Loucy (cell line): ENCODE results near the gene PHACTR2.

Source experiments
- H2AFZ ChIP-seq: fragments of 200-600 bp; sonication (generic); 2 replicates; pipeline ENCODE4 v1.6.0; 2016; ENCODE audit warnings: antibody characterized with exemption, mild to moderate bottlenecking, low read length, moderate library complexity
- H3F3A ChIP-seq: fragments of 200-600 bp; 2 replicates; pipeline ENCODE4 v1.6.0; 2016; ENCODE audit warnings: antibody characterized with exemption, low read depth, mild to moderate bottlenecking
- H3K27me3 ChIP-seq: fragments of 200-600 bp; sonication (generic); 2 replicates; pipeline ENCODE4 v1.6.1; 2014; ENCODE audit warnings: low read length, mild to moderate bottlenecking; ENCODE audit not compliant: insufficient read depth, poor library complexity, severe bottlenecking
- H3K36me3 ChIP-seq: fragments of 200-600 bp; sonication (generic); 2 replicates; pipeline ENCODE4 v1.6.1; 2016; ENCODE audit warnings: low read length; ENCODE audit not compliant: insufficient read depth
- H3K4me1 ChIP-seq: fragments of 200-600 bp; sonication (generic); 2 replicates; pipeline ENCODE4 v1.5.1; 2014; ENCODE audit warnings: low read length, mild to moderate bottlenecking; ENCODE audit not compliant: insufficient read depth, poor library complexity, severe bottlenecking
- H3K4me2 ChIP-seq: fragments of 200-600 bp; sonication (generic); 2 replicates; pipeline ENCODE4 v1.6.0; 2014; ENCODE audit warnings: antibody characterized with exemption, low read length, low read depth, mild to moderate bottlenecking; ENCODE audit not compliant: poor library complexity, severe bottlenecking
- H3K4me3 ChIP-seq: fragments of 200-600 bp; sonication (generic); 2 replicates; pipeline ENCODE4 v1.5.1; 2014; ENCODE audit warnings: low read length, mild to moderate bottlenecking, mixed read lengths; ENCODE audit not compliant: poor library complexity, severe bottlenecking
- H3K79me2 ChIP-seq: fragments of 200-600 bp; sonication (generic); 2 replicates; pipeline ENCODE4 v1.6.1; 2014; ENCODE audit warnings: low read length; ENCODE audit not compliant: insufficient read depth
- H3K9ac ChIP-seq: fragments of 200-600 bp; sonication (generic); 2 replicates; pipeline ENCODE4 v1.6.0; 2014; ENCODE audit warnings: mild to moderate bottlenecking, low read depth, low read length, moderate library complexity; ENCODE audit not compliant: poor library complexity, severe bottlenecking
- H3K9me2 ChIP-seq: fragments of 200-600 bp; sonication (generic); replicated peaks from 2 replicates; pipeline ENCODE4 v1.6.1; 2016; ENCODE audit warnings: low read depth, low read length, mixed read lengths
- H3K9me3 ChIP-seq: fragments of 200-600 bp; sonication (generic); 2 replicates; pipeline ENCODE4 v1.6.1; 2014; ENCODE audit warnings: mild to moderate bottlenecking, antibody characterized with exemption, low read length, low read depth; ENCODE audit not compliant: insufficient read depth
- H4K20me1 ChIP-seq: fragments of 200-600 bp; sonication (generic); 2 replicates; pipeline ENCODE4 v1.6.0; 2014; ENCODE audit warnings: antibody characterized with exemption, low read length, mild to moderate bottlenecking; ENCODE audit not compliant: insufficient read depth, poor library complexity, severe bottlenecking
- CTCF ChIP-seq: fragments of 200-600 bp; sonication (generic); conservative IDR thresholded peaks from 2 replicates; pipeline ENCODE4 v1.5.1; 2014; ENCODE audit warnings: mild to moderate bottlenecking, antibody characterized with exemption, low read length
- EZH2phosphoT487 ChIP-seq: fragments of 200-600 bp; IDR thresholded peaks from 2 replicates; pipeline ENCODE4 v1.6.1; 2018; ENCODE audit warnings: antibody characterized with exemption, mild to moderate bottlenecking, moderate library complexity, borderline replicate concordance

The PHACTR2 gene

GRCh38 chr6:143758551-143758950, 80.8 kb downstream of the PHACTR2 start:
- no peaks in the 10 kb centered on the region for H3K27me3 ChIP-seq
- no peak overlapping the region for H3K4me3 ChIP-seq
- no peaks in the 10 kb centered on the region for H3F3A ChIP-seq
- no peaks in the 10 kb centered on the region for H3K36me3 ChIP-seq
- H4K20me1 ChIP-seq: no peaks in the 10 kb centered on the region
- H3K4me1 ChIP-seq: peaks cover 8% of the 10 kb centered on the region
- H3K4me2 ChIP-seq: no peak overlapping the region
- H3K9me3 ChIP-seq: no peaks in the 10 kb centered on the region
- TF ChIP-seq EZH2phosphoT487 (no peak), CTCF (no peak)
- H3K79me2 ChIP-seq: no peaks in the 10 kb centered on the region
- H3K9me2 ChIP-seq: no peaks in the 10 kb centered on the region
- H2AFZ ChIP-seq: no peak overlapping the region
- H3K9ac ChIP-seq: no peak overlapping the region

DNA sequence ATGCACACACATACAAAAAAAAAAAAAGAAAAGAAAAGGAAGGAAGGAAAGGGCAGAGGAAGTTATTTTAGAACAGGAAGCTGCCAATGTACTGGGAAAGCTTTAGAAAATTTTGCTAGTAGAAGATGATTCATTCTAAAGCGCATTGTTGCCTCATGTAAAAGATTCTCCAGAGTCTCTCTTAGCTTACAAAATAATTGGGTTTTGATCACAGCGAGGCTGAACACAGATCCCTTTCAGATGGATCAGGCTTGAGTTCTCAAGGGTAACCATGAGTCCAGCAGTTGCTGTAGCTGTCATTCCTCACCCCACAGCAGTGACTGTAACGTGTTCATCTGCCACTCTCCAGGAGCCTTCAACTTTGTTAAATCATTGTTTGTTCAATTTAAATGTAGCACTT, 81.9 kb downstream of the PHACTR2 start:
- Histone ChIP-seq H3K9ac (no peak overlapping the region), H2AFZ (no peak overlapping the region), H3K9me2 (no peaks in the 10 kb centered on the region), H3K36me3 (no peaks in the 10 kb centered on the region), H3K4me1 (peaks cover 8% of the 10 kb centered on the region), H4K20me1 (no peaks in the 10 kb centered on the region), H3F3A (no peaks in the 10 kb centered on the region), H3K4me2 (no peak overlapping the region), H3K4me3 (no peak overlapping the region), H3K27me3 (no peaks in the 10 kb centered on the region), H3K79me2 (no peaks in the 10 kb centered on the region), H3K9me3 (no peaks in the 10 kb centered on the region)
- TF ChIP-seq EZH2phosphoT487: no peak
- no peak for TF ChIP-seq CTCF

DNA sequence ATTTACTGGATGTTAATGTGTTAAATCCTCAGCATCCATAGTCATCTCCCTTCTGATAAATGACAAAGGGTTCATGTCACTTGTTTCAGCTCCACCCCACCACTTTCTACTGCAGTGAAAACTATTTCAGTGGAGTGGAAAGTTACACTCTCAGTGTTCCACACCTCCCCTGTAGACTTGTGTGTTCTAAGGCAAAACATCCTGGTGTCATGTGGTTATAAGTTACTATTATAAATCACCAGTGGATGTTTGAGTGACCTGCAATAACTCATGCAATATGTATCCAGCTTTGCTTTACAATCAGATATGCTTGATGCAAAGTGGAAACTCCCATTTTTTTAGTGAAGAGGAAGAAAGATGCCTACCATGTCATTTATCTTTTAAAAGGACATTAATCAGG, 83.3 kb downstream of the PHACTR2 start:
- Histone ChIP-seq H3K36me3 (no peaks in the 10 kb centered on the region), H3K9me3 (no peaks in the 10 kb centered on the region), H3K4me3 (no peak overlapping the region), H3K27me3 (no peaks in the 10 kb centered on the region), H3K4me1 (peaks cover 8% of the 10 kb centered on the region), H4K20me1 (no peaks in the 10 kb centered on the region), H2AFZ (no peak overlapping the region), H3K9ac (no peak overlapping the region), H3K79me2 (no peaks in the 10 kb centered on the region), H3F3A (no peaks in the 10 kb centered on the region), H3K4me2 (no peak overlapping the region), H3K9me2 (no peaks in the 10 kb centered on the region)
- TF ChIP-seq CTCF (no peak), EZH2phosphoT487 (no peak)
